Spinal cord (tissue), 10 donors: Measurements from ENCODE around the gene GSX2. TPM values are rescaled to one million over a fixed set of nuclear protein-coding genes. Genes with fewer than 3 reads are reported as not detected.

Experiments
- DNase-seq, 6 donors: peaks; one replicate each; pipeline versions ENCODE4 v3.0.0 to v3.0.0-alpha.2; 2013 to 2015; ENCODE audit warnings: low spot score in 6 of 6, low read depth in 4 of 6
- H3K27ac ChIP-seq: one replicate; pipeline ENCODE4 v1.5.1; 2013; ENCODE audit warnings: low read depth, low read length, control low read depth
- H3K27me3 ChIP-seq: one replicate; pipeline ENCODE4 v1.6.1; 2013; ENCODE audit warnings: low read length; ENCODE audit not compliant: control insufficient read depth, insufficient read depth
- H3K36me3 ChIP-seq: one replicate; pipeline ENCODE4 v1.6.1; 2013; ENCODE audit warnings: low read length; ENCODE audit not compliant: control insufficient read depth, insufficient read depth
- H3K4me1 ChIP-seq: one replicate; pipeline ENCODE4 v1.6.1; 2013; ENCODE audit warnings: low read length; ENCODE audit not compliant: control insufficient read depth, insufficient read depth
- H3K4me3 ChIP-seq: one replicate; pipeline ENCODE4 v1.5.1; 2013; ENCODE audit warnings: low read depth, low read length, control low read depth
- H3K9me3 ChIP-seq: one replicate; pipeline ENCODE4 v1.6.1; 2013; ENCODE audit warnings: low read length; ENCODE audit not compliant: control insufficient read depth, insufficient read depth
- WGBS: methylation state at CpG from one replicate; pipeline ENCODE4 v1.1.5; 2013; ENCODE audit warnings: missing lambda C conversion rate; ENCODE audit not compliant: insufficient coverage; 5-methylcytosine and 5-hydroxymethylcytosine counted together
- polyA plus RNA-seq, 2 donors: library from polyadenylated mRNA; unstranded; fragments of 120-200 nt; gene quantifications; one replicate each; pipeline ENCODE4 v1.2.1, GENCODE V29; 2013; ENCODE audit not compliant: insufficient read length in 2 of 2
- total RNA-seq, 2 donors: library from RNA; depleted of rRNA in 1 of 2; stranded (reverse); fragments of 120-200 nt in 1 of 2; fragments of >200 nt in 1 of 2; gene quantifications; one replicate each; pipeline versions ENCODE4 v1.2.3 to v1.2.4, GENCODE V29; 2013 to 2014
- donor health status: healthy.

Gene GSX2
- total and polyA plus RNA-seq, 4 donors, result 0.17 to 0.20 TPM; not detected in 2

DNA sequence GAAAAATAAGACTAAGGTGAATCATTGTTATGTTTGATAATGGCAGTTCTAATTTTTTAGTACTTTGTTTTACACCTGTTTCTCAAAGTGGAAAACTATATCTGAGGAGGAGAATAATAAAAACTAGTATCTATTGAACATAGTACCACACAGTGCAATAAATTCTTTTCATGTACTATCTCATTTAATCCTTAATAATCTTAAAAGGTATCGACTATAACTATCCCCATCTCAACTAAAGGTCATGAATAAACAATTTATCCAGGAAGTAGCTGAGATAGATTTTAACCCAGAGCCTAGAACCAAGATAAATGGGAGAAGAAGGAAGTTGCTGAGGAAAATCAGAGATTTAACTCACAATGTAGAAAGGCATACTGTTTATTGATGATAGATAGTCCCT is 38.1 kb upstream of the GSX2 start:
- Histone ChIP-seq H3K36me3 (no peaks in the 10 kb centered on the region), H3K9me3 (no peaks in the 10 kb centered on the region), H3K4me3 (no peak overlapping the region), H3K27ac (no peak overlapping the region), H3K27me3 (no peaks in the 10 kb centered on the region), H3K4me1 (peaks cover 4% of the 10 kb centered on the region)
- WGBS, result no CpG with 5 or more reads among the region's 1 CpG
- DNase-seq, result no peak

DNA sequence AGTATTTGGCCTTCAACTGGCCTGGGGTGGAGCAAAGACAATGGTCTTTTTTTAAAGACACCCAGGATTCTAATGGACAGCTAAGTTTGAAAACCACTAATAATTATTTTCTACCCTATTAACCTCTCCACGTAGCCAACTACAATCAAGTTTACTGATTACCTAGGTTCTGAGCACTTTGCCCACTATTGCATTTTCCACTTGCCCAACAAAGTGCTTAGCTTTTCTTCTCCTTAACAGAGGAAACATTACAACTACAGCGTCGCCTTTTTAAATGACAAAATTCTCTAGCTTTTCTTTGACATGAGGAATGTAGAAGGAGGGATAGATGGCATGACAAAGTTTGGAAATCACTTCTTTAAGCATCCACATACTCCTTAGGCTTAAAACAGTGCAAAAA is 37.6 kb upstream of the GSX2 start:
- 30% methylated on average over 1 of the region's 3 CpGs for WGBS
- H3K4me1 ChIP-seq, result peaks cover 4% of the 10 kb centered on the region
- peak overlapping the region; percentile 85 for H3K4me3 ChIP-seq

DNA sequence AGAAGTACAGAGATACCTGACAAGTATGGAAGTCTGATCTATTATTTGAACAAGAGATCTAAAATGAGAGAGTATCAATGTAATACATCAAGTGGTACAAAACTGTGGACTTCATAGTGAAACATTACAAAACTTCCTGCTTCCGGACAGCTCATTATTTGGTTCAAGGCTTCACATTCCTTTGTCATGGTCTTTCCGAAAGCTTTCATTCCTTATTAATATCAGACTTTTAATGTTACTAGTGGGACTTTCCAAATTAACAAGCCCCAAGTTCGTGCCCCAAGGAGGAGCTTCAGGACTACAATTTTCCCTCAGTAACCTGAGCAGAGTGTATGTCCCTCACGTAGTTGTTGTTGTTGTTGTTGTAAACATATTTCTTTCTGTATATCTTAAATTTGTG is 36.7 kb upstream of the GSX2 start:
- peaks cover 4% of the 10 kb centered on the region for H3K4me1 ChIP-seq
- peak in 2 of 6 donors; percentile 7 to 10 for DNase-seq
- WGBS, result no CpG with 5 or more reads among the region's 4 CpGs
- no peaks in the 10 kb centered on the region for H3K36me3 ChIP-seq
- peak overlapping the region; percentile 85 for H3K4me3 ChIP-seq
- H3K9me3 ChIP-seq, result no peaks in the 10 kb centered on the region
- no peaks in the 10 kb centered on the region for H3K27me3 ChIP-seq
- H3K27ac ChIP-seq, result peak overlapping the region; percentile 67

More for the DNA sequence above, 37.6 kb upstream of the GSX2 start:
- no peaks in the 10 kb centered on the region for H3K27me3 ChIP-seq
- no peaks in the 10 kb centered on the region for H3K9me3 ChIP-seq
- H3K27ac ChIP-seq, result no peak overlapping the region
- no peak for DNase-seq
- H3K36me3 ChIP-seq, result no peaks in the 10 kb centered on the region

DNA sequence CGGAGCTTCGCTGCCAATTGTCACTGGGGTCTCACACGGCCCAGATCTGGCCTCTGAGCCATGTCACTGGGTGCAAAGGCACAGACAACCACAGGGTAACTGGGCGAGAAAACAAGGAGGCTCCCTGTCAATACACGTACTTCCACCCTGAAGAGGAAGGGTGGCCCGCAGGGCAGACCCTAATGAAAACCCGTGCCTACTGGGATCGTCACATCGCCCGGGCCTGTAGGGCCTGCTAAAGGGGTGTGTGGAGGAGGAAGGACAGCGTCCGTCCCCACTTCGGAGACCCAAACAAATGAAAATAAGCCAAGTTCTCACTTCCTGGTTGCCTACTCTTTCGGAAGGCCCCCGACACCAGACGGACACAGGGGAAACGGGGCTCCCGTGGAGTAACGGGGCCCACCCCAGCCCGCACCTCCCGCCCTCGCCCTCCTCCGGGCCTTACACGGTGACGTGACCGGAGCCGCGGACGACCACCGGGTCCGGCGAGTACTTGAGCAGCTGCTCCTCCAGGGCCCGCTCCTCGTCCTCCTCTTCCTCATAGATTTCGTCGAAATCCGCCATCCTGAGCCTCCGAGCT is 36.1 kb upstream of the GSX2 start:
- Histone ChIP-seq H3K9me3 (no peaks in the 10 kb centered on the region), H3K27me3 (no peaks in the 10 kb centered on the region), H3K4me3 (peak overlapping the region; percentile 85), H3K27ac (peak overlapping the region; percentile 67), H3K36me3 (no peaks in the 10 kb centered on the region), H3K4me1 (peaks cover 4% of the 10 kb centered on the region)
- WGBS, result 0% methylated on average over 36 of the region's 38 CpGs
- DNase-seq, result peak in 5 of 6 donors; percentile 7 to 60 (median 40)

DNA sequence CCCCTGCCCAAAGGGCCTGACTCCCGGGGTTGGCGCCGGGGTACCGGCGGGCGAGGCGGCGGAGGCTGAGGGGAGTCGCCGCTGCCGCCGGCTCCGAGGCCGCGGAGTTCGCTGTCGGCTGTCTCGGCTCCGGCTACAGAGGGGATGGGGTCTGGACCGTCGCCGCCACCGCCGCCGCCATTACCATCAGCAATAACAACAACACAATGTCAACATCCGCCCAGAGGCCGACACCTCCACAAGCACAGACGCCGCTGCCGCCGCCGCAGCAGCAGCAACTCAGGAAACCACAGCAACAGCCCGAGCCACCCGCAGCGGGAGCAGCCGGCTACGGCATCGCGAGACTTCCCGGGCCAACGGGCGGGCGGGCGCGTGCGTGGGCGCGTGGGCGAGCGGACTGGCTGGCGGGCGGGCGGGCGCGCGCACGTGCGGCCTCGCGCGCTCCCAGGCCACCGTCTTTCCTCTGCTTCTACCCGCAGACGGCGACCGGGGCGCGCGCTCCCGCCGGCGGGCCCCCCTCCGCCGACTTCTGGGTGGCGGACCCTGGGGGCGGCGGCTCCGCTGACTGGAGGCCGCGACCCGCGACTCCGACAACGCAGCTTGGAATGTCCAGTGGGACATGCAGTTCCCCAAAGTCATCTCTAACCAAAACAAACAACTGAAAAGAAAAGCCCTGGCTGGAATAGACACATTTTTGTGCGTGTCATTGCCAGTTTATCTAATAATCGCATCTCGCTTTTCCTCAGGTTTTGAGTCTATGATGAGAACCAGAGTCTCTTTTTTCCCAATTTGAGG is 35.4 kb upstream of the GSX2 start, which contains the start of gene CHIC2:
Gene CHIC2 (minus strand): TSS at position 289 of the 795 bp plus-strand sequence. CDS start 305 bp downstream, outside the sequence.
- no peaks in the 10 kb centered on the region for H3K27me3 ChIP-seq

DNA sequence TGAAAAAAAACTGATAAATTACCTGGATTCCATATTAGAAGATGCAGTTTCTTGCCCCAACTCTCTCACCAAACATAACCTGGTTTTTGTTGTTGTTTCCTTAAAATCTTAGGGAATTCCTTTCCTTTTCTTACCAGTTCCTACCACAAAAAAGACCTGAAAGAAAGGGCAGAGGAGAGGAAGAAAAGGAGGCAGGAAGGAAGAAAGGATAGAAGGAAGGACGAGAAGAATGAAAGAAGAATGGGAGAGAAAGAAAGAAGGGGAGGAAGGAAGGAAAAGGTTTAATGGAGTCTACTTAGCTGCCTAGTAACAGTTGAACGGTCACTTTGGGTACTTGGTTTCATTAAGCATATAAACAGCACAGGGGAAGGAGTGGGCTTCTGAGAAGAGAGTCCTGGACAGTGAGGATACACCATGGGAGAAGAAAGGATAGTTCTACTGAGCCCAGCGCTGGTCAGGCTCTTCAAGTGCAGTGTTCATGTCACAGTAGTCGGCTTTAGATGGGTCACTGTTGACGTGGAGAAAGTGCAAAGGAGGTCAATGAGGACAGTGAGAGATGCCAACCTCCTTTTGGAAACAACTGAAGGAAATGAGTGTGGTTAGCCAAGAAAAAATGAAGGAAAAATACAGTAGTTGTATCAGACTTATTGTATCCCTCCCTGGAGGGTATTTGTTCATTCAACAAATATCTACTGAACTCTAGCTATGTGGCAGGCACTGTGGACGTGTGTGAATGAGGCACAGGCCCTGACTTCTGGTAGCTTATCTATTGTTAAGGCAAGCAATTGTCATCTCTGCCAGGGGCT is 34.5 kb upstream of the GSX2 start:
- Histone ChIP-seq H3K27ac (peak overlapping the region; percentile 83), H3K4me3 (peak overlapping the region; percentile 63), H3K9me3 (no peaks in the 10 kb centered on the region), H3K36me3 (no peaks in the 10 kb centered on the region), H3K27me3 (no peaks in the 10 kb centered on the region), H3K4me1 (no peaks in the 10 kb centered on the region)
- DNase-seq, result no peak
- WGBS, result 61% methylated on average over 6 of the region's 6 CpGs

More for the DNA sequence above, 35.4 kb upstream of the GSX2 start, which contains the start of gene CHIC2:
- peak within 1 kb of the TSS; percentile 85 for H3K4me3 ChIP-seq
- DNase-seq, result peak; percentile 65 to 98 (median 88)
- H3K36me3 ChIP-seq, result no peaks in the 10 kb centered on the region
- no peaks in the 10 kb centered on the region for H3K4me1 ChIP-seq
- WGBS, result under 1% methylated on average over 82 of the region's 87 CpGs
- H3K9me3 ChIP-seq, result no peaks in the 10 kb centered on the region
- H3K27ac ChIP-seq, result peak within 1 kb of the TSS; percentile 83

DNA sequence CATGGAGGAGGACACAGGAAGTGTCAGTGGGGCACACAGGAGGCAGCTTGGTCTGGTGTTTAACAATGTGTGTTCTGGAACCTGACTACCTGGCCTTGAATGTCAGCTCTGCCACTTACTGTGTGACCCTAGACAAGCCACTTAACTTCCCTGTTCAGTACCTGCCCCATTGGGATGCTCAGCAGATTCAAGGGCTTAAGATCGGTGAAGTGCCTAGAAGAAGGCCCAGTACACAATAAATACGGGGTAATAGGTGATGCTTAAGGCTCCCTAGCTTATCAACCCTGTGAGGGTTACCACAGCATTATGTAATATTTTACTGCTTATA is 33.9 kb upstream of the GSX2 start:
- WGBS, result 100% methylated on average over 1 of the region's 2 CpGs
- no peaks in the 10 kb centered on the region for H3K9me3 ChIP-seq
- H3K27me3 ChIP-seq, result no peaks in the 10 kb centered on the region
- H3K4me1 ChIP-seq, result no peaks in the 10 kb centered on the region
- no peak overlapping the region for H3K27ac ChIP-seq
- no peak for DNase-seq
- H3K4me3 ChIP-seq, result no peak overlapping the region
- no peaks in the 10 kb centered on the region for H3K36me3 ChIP-seq

DNA sequence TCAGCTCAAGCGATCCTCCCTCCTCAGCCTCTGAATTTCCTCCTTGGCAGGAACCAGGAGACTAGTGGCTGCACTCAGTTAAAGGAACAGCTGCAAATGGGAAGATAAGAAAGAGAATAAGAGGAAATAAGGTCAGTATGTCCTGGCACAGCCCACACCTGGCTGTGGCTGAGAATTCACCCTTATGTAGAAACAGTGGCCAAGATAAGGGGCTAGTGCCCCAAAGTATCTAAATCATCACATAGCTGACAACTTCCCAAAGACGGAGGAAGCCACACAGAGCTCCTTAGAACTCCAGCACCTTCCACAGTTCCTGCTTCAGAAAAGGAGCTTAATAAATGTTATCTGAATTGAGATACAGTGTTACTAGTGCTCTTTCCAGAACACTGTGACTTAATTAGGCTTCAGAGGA is 33.2 kb upstream of the GSX2 start:
- Histone ChIP-seq H3K4me3 (no peak overlapping the region), H3K9me3 (no peaks in the 10 kb centered on the region), H3K27ac (no peak overlapping the region), H3K36me3 (no peaks in the 10 kb centered on the region), H3K27me3 (no peaks in the 10 kb centered on the region), H3K4me1 (no peaks in the 10 kb centered on the region)
- no peak for DNase-seq
- WGBS, result no CpG with 5 or more reads among the region's 2 CpGs

DNA sequence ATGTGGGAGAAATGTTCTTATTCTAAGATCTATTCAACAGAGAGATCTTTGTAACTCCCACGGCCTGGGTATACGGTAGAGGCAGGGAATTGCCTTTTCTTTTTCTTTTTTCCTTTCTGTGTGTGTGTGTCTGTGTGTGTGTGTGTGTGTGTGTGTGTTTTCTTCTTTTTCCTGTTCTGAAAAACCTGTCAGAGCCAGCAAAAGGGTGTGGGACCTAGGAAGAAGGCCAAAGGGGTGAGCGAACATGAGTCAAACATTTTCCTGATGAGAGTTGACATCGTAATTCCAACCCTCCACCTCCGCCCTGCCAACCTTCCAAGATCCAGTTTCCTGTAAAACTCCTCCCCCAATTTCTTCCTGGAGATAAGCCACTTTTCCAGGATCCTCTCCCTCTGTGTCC is 32.8 kb upstream of the GSX2 start:
- 96% methylated on average over 2 of the region's 5 CpGs for WGBS
- no peaks in the 10 kb centered on the region for H3K9me3 ChIP-seq
- DNase-seq, result peak in 1 of 6 donors; percentile 12
- H3K4me3 ChIP-seq, result no peak overlapping the region
- H3K36me3 ChIP-seq, result no peaks in the 10 kb centered on the region
- no peak overlapping the region for H3K27ac ChIP-seq
- no peaks in the 10 kb centered on the region for H3K27me3 ChIP-seq
- H3K4me1 ChIP-seq, result no peaks in the 10 kb centered on the region
